Right forelimb (tissue), 1 donor: ENCODE measurements around the gene CRB2.

Experiments
- DNase-seq: peaks from one replicate; pipeline ENCODE4 v3.0.0-alpha.2; 2018

CRB2 gene

GRCh38 chr9:123355761-123356431, at the start of gene CRB2:
Gene CRB2, plus strand, starts transcription at chr9:123356197. Its CDS starts 64 bp downstream, at chr9:123356261.
- no peak for DNase-seq

- DNase-seq: no peak
Observed at GRCh38 chr9:123309611-123310010, 46.4 kb upstream of the CRB2 start.

GRCh38 chr9:123310551-123311249, 45.3 kb upstream of the CRB2 start:
- no peak for DNase-seq

DNA sequence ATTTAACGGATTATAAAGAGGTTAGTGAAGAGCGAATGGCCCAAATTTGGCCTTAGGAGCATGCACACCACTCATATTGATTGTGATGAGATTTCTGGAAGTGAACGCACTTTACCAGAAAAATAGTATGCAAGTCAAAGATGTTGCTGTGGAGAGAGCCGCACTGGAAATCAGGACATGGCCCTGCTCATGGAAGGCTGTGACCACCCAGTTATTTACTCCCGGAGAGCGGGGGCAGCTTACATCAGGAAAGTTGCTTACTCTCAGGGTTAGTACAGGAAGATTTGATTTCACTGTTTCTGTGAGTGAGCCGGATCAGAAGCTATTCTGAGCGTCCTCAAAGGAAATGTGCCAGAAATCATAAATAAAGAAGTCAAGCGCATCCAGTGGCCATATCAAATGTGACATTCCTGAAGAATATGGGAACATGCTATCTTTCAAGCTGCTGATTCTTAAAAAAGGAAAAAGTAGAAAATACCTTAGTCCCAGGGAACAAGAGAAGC, 44.7 kb upstream of the CRB2 start:
- no peak for DNase-seq

DNA sequence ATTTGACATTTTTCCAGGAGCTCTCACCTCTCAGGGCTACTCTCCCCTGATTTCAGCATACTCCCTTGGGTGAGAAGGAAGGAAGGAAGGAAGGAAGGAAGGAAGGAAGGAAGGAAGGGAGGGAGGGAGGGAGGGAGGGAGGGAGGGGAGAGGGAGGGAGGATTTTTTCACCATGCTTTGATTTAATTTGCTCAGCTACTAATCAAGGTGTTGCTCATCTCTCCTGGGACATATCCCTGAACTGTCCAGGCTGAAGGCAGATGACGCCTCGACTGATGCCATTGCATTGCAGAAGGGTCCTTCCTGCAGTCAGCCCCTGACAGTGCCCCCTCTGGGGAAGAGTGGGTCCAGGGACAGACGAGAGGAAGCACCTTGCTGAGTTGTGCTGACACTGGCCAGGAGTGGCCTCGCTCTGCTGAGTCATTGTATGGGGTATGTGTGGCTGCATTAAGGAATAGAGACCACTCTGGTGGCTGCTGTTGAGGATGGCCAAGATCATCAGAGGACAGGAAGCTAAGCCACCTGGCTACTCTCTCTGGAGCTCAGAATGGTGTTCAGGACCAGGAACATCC, 43.6 kb upstream of the CRB2 start:
- DNase-seq: no peak

DNA sequence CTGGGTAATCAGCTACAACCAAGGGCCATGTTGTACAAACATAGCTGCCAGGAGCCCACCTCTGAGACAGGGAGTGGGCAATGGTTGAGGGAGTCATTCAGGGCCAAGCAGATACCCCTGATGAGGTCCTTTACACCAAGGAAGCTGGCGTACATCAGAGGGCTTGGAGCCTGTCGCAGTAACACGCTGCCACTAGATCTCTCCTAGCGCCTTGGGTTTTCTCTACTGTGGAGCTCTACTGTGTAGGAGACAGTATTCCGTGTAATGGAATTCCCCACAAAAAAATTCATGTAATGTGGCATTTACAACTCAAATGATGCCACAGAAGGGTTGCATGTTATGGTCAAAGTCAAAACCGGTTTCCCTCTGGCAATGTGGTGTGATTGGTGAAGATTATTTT, 41.4 kb upstream of the CRB2 start:
- no peak for DNase-seq

- no peak for DNase-seq
Observed at GRCh38 chr9:123315635-123316034, 40.4 kb upstream of the CRB2 start.

DNA sequence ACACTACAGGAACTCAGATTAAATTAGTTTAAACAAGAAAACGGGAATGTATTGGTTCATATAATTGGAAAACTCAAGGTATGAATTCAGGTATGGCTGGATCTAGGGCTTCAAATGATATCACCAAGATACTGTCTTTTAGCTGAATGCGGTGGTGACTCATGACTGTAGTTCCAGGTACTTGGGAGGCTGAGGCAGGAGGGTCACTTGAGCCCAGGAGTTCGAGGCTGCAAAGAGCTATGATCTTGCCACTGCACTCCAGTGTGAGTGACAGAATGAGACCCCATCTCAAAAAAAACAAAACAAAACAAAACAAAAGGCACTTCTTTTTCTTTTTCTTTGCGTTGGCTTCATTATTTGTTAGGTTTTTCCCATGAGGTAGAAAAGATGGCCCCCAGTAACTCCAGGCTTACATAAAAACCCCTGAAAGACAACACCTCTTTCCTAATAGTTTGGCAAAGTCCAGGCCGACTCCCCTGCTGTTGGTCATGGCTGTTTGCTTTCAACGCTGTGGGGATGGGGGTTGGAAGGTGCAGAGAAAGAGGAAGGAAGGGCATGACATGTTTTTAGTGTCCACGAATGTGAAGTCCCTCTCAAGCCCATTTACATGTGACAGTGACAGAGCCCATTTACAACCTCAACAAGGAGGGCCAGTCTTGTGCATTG, 39.8 kb upstream of the CRB2 start:
- no peak for DNase-seq

DNA sequence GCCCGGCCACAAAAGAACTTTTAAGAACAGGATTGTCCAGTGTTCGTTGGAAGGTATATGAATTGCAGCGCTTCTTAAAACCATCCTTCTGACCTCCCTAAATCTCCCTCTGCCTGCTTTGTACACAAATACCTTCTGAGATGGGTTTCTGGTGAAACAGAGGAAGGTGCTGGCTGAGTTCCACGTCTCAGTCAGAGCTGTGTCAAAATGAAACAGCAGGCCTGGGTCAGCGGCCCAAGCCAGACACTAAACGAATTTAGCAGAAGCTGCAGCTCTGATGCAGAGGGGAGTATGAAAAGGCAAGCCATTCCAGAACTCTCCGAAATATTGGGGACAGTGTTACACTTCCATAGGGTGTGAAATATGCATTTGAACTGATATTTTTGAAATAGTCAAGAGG, 37.8 kb upstream of the CRB2 start:
- DNase-seq: peak; percentile 67

DNA sequence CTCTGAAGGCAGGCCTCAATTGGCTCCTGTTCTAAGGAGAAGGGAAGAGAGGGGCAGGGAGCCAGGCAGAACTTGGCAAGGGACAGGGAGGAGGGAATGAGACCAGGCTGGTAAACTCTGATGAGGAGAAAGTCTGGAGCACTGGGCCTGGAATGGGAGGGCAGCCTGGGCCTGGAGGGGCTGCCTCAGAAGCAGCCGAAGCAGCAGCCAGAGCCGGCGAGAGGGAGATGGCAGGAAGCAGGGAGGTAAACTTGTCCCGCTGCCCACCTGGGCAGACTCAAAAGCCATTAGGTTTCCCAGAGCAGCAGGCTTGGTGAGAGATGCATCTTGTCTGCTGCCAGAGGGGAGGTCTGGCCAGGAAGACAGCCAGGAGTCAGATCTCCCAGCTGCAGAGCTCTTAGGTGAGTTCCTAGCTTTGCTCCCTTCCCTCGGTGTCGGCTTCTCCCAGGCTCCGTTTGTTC, 37.0 kb upstream of the CRB2 start:
- peak; percentile 89 for DNase-seq

DNA sequence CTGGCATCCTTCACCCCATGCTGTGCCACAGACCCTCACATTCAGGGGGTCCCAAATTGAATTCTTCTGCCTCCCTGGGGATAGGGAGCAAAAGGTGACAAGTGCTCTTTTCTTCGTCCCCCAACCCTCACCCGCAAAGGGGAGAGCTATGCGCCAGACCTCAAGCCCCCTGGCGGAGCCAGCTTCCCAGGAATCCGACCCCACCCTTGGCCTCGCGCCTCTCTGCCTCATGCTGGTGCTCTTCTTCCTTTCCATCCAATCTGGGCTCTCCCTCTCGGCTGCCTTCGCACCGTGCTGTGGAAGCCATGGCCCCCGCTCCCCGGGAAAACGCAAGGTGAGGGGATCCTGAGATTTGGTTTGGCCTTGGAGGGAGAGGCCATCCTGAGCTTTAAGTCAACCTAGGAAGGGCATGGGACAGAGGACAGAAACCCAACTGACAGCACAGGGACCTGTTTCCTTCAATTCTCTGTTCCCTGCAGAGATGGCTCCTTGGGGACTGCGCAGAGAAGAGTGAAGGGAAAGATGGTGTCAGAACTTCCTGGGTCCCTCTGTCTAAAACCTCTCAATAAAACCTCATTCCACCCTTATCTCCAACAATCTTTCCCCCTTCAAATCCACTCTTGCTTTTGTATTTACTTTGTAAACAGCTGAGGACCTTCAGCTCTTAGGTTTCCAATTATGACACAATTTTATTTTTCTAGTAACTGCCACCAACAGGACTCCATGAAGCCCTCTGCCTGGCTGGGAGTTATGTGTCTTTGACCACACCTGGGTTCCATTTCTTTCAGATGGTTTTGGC, 36.3 kb upstream of the CRB2 start:
- DNase-seq: no peak

DNA sequence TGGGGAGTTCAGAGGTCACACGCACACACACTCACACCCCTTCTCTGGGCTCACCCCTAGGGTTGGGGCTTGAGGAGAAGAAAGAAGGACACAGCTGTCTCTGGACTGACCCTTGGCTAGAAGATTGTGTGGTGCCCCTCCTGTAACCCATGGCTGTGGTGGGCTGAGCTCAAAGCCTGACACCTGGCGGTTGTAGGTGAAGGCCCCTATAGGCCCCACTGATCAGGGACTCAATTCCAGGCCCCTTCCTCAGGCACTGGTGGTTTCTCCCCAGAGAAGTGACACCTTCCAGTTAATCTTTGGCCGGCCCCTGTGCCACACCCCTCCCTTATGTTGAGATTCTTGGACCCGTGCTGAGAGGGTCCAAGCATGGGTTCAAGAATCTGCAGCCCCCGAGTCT, 35.2 kb upstream of the CRB2 start:
- DNase-seq: no peak

DNA sequence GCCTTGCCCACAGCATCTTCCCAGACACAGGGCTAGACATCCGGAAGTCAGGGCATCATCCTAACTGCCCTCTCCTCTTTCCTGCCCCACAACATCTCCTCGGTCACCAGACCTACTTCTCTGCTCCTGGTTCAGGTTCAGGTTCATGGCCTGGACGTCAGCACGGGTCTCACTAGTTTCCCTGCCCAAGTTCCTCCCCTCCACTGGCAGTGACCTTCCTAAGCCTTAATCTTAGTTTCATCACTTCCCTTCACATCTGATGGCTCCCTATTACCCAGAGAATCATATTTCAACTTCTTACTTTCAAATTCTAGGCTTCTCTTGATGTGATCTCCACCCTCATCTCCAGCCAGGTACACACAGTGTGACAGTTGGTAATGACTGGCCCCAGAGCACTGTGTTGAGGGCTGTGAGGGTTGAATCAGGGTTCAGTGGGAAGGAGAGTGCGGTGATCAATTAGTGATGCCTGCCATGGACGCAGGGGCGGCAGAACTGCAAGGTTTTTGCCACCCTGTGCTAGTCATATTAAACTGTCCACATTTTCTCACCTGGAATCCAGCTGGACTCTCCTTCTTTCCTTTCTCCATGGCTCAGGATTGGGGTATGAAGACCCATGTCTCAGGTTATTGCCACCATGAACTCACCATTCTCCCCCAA, 34.3 kb upstream of the CRB2 start:
- no peak for DNase-seq

GRCh38 chr9:123322273-123323195, 33.5 kb upstream of the CRB2 start:
- no peak for DNase-seq

GRCh38 chr9:123323196-123324013, 32.6 kb upstream of the CRB2 start:
- DNase-seq: no peak

GRCh38 chr9:123324767-123325183, 31.2 kb upstream of the CRB2 start:
- DNase-seq: no peak

GRCh38 chr9:123326187-123326586, 29.8 kb upstream of the CRB2 start:
- DNase-seq: no peak

- no peak for DNase-seq
Observed at GRCh38 chr9:123326662-123327093, 29.3 kb upstream of the CRB2 start.

GRCh38 chr9:123327697-123328100, 28.3 kb upstream of the CRB2 start:
- DNase-seq: no peak
